GM13977 (cell line): Measurements from ENCODE around the gene RNF151.
"Not testable (repeated sequence)": the region's sequence is repeated elsewhere in the genome, so short reads cannot be mapped to it uniquely, and the experiment has no call there.

Source experiments
- DNase-seq: peaks from one replicate; pipeline ENCODE4 v3.0.0; 2012; ENCODE audit warnings: low spot score
- CTCF ChIP-seq: IDR thresholded peaks from 2 replicates; pipeline ENCODE4 v1.5.1; 2012; ENCODE audit warnings: mild to moderate bottlenecking, control low read depth; ENCODE audit not compliant: insufficient read depth; ENCODE audit errors: extremely low read depth, missing control alignments
- in situ Hi-C: fragments of 300-500 bp; cut with MboI; formaldehyde crosslinking; loops from one replicate; pipeline ENCODE4 v1.12.0; 2022; ENCODE audit warnings: low sequenced_read_pairs, low pct_unique_long_range_greater_than_20kb, mixed read lengths, inconsistent platforms; ENCODE audit not compliant: unreplicated experiment

The RNF151 gene

DNA sequence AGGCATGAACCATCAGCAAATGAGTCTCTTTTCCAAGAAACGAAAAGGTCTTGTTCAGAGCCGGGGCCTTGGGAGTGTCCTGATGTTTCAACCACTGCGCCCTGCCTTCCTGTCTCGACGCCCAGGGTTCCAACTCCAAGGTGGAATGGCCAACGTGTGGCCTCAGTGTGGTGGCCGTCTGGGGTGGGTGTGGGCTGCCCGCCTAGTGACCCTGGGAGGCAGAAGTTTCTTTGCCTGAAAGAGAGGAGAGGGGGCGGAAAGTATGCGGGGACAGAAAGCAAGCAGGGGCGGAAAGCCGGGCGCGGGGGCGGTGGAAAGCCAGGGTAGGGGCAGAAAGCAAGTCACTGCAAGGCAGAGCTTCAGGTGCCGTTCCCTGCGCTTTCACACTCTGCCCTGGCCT is 27.7 kb upstream of the RNF151 start:
- in situ Hi-C loops = loop anchor here (10.0 kb wide), 1 partner anchor 74 kb away; no protein-coding TSS in a partner anchor
- no peak for DNase-seq
- TF ChIP-seq CTCF = no peak

GRCh38 chr16:1939833-1940232 is 26.8 kb upstream of the RNF151 start:
- DNase-seq = not testable (repeated sequence)
- in situ Hi-C loops = loop anchor here (10.0 kb wide), 1 partner anchor 75 kb away; no protein-coding TSS in a partner anchor

- TF ChIP-seq CTCF = no peak
- in situ Hi-C loops = no loop called here
- no peak for DNase-seq
Measured at GRCh38 chr16:1940273-1941161, 26.1 kb upstream of the RNF151 start.

GRCh38 chr16:1941162-1942046 is 25.3 kb upstream of the RNF151 start:
- in situ Hi-C loops = no loop called here
- DNase-seq = no peak
- TF ChIP-seq CTCF = no peak

DNA sequence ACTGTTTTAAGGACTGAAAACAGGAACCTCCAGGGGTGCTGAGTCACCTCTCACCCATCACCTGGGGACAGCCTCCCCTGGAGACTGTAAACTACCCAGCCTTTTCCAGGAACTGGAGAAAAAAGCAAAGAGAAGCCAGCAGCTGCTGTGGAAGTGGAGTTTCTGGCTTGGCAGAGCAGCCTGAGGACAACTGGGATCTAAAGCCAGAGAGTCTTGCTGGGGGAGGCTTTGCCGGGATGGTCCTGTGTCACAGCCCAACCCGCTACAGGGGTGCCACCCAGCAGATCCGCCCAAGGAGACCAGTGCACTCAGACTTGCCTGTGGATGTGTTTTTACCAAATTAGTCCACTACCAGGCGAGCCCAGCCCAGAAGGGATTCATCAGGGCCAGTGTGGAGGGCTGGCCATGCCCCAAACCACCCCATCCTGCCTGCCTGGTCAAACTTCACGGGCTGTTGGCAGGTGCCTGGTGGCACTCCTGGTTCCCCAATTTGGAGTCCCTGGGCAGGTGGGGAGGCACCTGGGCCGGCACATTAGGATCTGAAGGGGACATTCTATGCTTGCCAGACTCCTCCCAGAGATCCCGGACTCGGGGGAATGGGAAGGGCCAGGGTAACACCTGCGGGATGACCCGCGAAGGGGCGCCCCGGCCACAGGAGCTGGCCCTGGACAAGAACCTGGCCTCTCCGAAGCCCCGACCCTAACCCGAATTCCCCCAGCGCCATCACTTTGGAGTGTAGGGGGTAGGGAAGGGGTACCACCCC is 24.4 kb upstream of the RNF151 start:
- DNase-seq = no peak
- in situ Hi-C loops = no loop called here
- no peak for TF ChIP-seq CTCF

DNA sequence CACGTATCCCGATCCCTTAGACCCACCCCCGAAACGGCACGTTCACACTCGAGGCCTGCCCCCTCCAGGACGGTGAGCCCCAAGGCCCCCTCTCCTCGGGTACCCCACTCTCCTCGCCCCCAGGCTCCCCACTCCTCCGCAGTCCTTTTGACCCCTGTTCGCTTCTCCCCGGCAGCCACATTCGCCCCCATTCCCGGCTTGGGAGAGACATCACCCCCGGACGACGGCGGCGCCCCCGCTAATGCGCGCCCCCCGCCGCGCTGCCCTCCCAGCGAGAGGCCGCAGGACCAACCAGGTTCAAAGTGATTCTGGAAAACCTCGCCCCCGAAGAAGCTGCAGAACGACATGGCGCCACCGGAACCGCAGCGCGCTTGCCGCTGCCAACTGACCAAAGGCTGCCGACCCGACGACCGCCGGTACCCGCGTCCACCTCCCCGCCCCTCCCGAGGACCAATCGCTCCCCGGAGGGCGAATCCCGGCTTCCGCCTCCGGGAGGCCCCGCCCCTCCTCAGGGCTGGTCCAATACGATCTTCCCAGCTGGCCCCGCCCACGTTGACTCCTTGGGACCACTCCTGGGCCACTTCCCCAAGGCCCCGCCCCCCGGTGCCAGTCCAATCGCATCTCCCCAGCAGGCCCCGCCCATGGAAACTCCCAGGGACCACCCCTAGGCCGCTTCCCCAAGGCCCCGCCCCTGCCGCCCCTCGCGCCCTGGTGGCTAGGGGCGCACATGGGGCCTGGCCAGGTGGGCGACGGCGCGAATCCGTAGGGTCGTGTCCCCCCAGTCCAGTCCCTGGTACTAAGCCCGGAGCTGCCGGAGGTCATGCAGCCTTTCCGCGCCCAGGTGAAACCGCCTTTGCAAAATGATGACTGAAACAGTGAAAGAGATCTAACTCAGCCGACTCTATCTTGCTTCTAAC is 23.6 kb upstream of the RNF151 start, which contains the start of gene MSRB1:
MSRB1 (minus strand) TSS at position 390 of the 917 bp plus-strand sequence; CDS start at position 347, 43 bp downstream.
- peak; percentile 100 for DNase-seq
- in situ Hi-C loops = no loop called here
- no peak for TF ChIP-seq CTCF
